Stomach (tissue), 9 donors: ENCODE results near the gene CRTC3. TPM values are rescaled to one million over a fixed set of nuclear protein-coding genes. Genes with fewer than 3 reads are reported as not detected.

ENCODE experiments used
- DNase-seq, 2 donors: peaks; one replicate each; pipeline versions ENCODE4 v3.0.0 to v3.0.0-alpha.2; 2013 to 2019
- H3K27ac ChIP-seq, 5 donors: fragments of 200-600 bp in 4 of 5; sonication (generic) in 4 of 5; one replicate each; pipeline ENCODE4 v1.5.1; 2013 to 2019; ENCODE audit warnings: mild to moderate bottlenecking in 1 of 5, moderate library complexity in 1 of 5
- H3K27me3 ChIP-seq, 3 donors: fragments of 200-600 bp; sonication (generic); one replicate each; pipeline ENCODE4 v1.5.1; 2017 to 2019; ENCODE audit warnings: mixed run types in 1 of 3
- H3K36me3 ChIP-seq, 4 donors: fragments of 200-600 bp; sonication (generic); 1 replicate in 3 of 4; 2 replicates in 1 of 4; pipeline ENCODE4 v1.5.1; 2016 to 2019
- H3K4me1 ChIP-seq, 4 donors: fragments of 200-600 bp; sonication (generic); one replicate each; pipeline ENCODE4 v1.5.1; 2016 to 2019
- H3K4me3 ChIP-seq, 4 donors: fragments of 200-600 bp; sonication (generic) in 3 of 4; one replicate each; pipeline ENCODE4 v1.5.1; 2016 to 2019; ENCODE audit warnings: mild to moderate bottlenecking in 1 of 4
- H3K9me3 ChIP-seq, 4 donors: fragments of 200-600 bp; sonication (generic); one replicate each; pipeline ENCODE4 v1.5.1; 2016 to 2019
- CTCF ChIP-seq, 7 experiments: fragments of 450-650 bp in 4 of 7; fragments of 200-600 bp in 3 of 7; sonication (generic) in 3 of 7; IDR thresholded peaks; one replicate each; pipeline ENCODE4 v1.5.1; 2016 to 2019; ENCODE audit warnings: antibody characterized with exemption in 7 of 7, control low read depth in 2 of 7, mild to moderate bottlenecking in 1 of 7
- EP300 ChIP-seq: sonication (generic); formaldehyde crosslinking; IDR thresholded peaks from one replicate; pipeline ENCODE4 v1.6.1; 2017; ENCODE audit warnings: antibody characterized with exemption
- POLR2A ChIP-seq, 4 donors: fragments of 450-650 bp; IDR thresholded peaks; one replicate each; pipeline ENCODE4 v1.6.1; 2016; ENCODE audit warnings: antibody characterized with exemption in 4 of 4, control low read depth in 2 of 4, mild to moderate bottlenecking in 1 of 4, moderate library complexity in 1 of 4
- POLR2AphosphoS5 ChIP-seq, 3 donors: sonication (generic); formaldehyde crosslinking; IDR thresholded peaks; one replicate each; pipeline ENCODE4 v1.6.1; 2016; ENCODE audit warnings: antibody characterized with exemption in 3 of 3
- WGBS, 5 donors: extraction: QIAGEN DNeasy Blood & Tissue Kit in 3 of 5; methylation state at CpG; one replicate each; pipeline versions ENCODE4 v1.1.5 to v1.1.7; 2013 to 2018; 5-methylcytosine and 5-hydroxymethylcytosine counted together
- intact Hi-C: fragments of 100-400 bp; cut with DNase I; formaldehyde crosslinking; loops from one replicate; pipeline ENCODE4 v1.15.1; 2023; ENCODE audit warnings: low total_unique reads
- polyA plus RNA-seq, 3 donors: library from polyadenylated mRNA; stranded (reverse); fragments of 200-250 nt; gene quantifications; one replicate each; pipeline ENCODE4 v1.2.3, GENCODE V29; 2013
- total RNA-seq, 5 donors: library from RNA; depleted of rRNA; stranded (reverse); fragments of >200 nt; gene quantifications; one replicate each; pipeline versions ENCODE4 v1.1.0 to v1.2.3, GENCODE V29; 2014 to 2016
- donor health status: healthy with polysubstance abuse.
- donor health status: Bipolar disorder and iron deficiency.
- donor health status: healthy.

The CRTC3 gene
- total and polyA plus RNA-seq, 8 donors = 8.2 to 47.7 (median 14.5) TPM

- H3K9me3 ChIP-seq = no peaks in the 10 kb centered on the region
- 46 to 71% (median 61%) methylated on average over 4 of the region's 4 CpGs for WGBS, 5 donors
- TF ChIP-seq EP300 = no peak
- TF ChIP-seq POLR2AphosphoS5 (IDR thresholded peaks at IDR 0.05) = no peak
- TF ChIP-seq POLR2A (IDR thresholded peaks at IDR 0.05) = no peak
- no peak for TF ChIP-seq CTCF (IDR thresholded peaks at IDR 0.05)
- peak overlapping the region in 3 of 5 donors; percentile 72 to 86 (median 83) for H3K27ac ChIP-seq
- H3K36me3 ChIP-seq = peaks cover 0 to 24% (median 11%) of the 10 kb centered on the region in 4 donors
- H3K27me3 ChIP-seq = no peaks in the 10 kb centered on the region
- peaks cover 41 to 53% (median 49%) of the 10 kb centered on the region in 4 donors for H3K4me1 ChIP-seq
- DNase-seq = no peak
- H3K4me3 ChIP-seq = no peak overlapping the region
- intact Hi-C loops = no loop called here
Observed at GRCh38 chr15:90599116-90599515, 69.4 kb downstream of the CRTC3 start.

GRCh38 chr15:90599644-90600043, 69.9 kb downstream of the CRTC3 start:
- H3K4me3 ChIP-seq = no peak overlapping the region
- 70 to 84% (median 77%) methylated on average over 6 of the region's 6 CpGs for WGBS, 5 donors
- H3K4me1 ChIP-seq = peaks cover 37 to 49% (median 44%) of the 10 kb centered on the region in 4 donors
- H3K9me3 ChIP-seq = no peaks in the 10 kb centered on the region
- intact Hi-C loops = no loop called here
- no peaks in the 10 kb centered on the region for H3K27me3 ChIP-seq
- H3K27ac ChIP-seq = no peak overlapping the region
- H3K36me3 ChIP-seq = peaks cover 0 to 25% (median 11%) of the 10 kb centered on the region in 4 donors
- TF ChIP-seq CTCF (IDR thresholded peaks at IDR 0.05) = no peak
- no peak for TF ChIP-seq POLR2AphosphoS5 (IDR thresholded peaks at IDR 0.05)
- no peak for TF ChIP-seq POLR2A (IDR thresholded peaks at IDR 0.05)
- TF ChIP-seq EP300 = no peak
- DNase-seq = no peak

DNA sequence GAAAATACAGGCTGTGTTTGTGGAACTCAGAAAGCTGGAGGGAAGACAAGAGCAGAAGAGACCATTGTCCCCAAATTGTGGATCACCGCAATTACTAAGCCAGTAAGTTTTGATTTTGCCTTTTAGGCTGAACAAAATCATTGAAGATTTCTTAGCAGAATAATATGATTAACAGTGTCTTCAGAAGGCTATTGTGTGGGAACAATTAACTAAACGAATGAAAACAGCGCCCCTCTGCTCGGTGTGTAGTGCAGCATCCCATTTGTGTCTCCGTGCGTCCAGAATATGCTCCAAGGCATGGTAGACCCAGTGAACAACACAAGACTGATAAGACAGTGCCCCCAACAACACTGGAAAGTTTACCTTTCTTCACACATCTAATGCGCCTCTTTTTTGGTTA, 71.2 kb downstream of the CRTC3 start:
- no peaks in the 10 kb centered on the region for H3K27me3 ChIP-seq
- H3K4me3 ChIP-seq = no peak overlapping the region
- 93 to 97% (median 95%) methylated on average over 7 of the region's 7 CpGs for WGBS, 5 donors
- peaks cover 0 to 33% (median 19%) of the 10 kb centered on the region in 4 donors for H3K36me3 ChIP-seq
- DNase-seq = no peak
- TF ChIP-seq CTCF (IDR thresholded peaks at IDR 0.05) = no peak
- no peak for TF ChIP-seq EP300
- TF ChIP-seq POLR2A (IDR thresholded peaks at IDR 0.05) = no peak
- TF ChIP-seq POLR2AphosphoS5 (IDR thresholded peaks at IDR 0.05) = no peak
- H3K27ac ChIP-seq = no peak overlapping the region
- peaks cover 28 to 36% (median 33%) of the 10 kb centered on the region in 4 donors for H3K4me1 ChIP-seq
- no peaks in the 10 kb centered on the region for H3K9me3 ChIP-seq
- intact Hi-C loops = no loop called here

DNA sequence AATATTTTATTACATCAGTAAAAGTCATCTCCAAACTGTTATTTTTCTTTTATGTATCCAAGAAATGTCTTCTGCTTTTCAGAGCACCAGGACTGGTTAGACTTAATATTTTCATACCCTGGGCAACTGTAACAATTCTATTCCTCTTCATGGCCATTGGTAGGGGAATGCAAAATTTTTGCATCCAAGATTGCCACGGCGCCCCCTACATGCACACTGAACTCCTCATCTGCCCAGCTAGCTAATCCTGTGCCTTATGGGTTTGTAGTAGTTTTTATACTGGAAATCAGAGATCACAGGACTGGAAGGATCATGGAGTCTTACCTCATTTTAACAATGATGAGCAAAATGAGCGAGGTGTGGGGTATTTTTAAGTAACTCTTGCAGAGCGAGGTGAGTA, 74.2 kb downstream of the CRTC3 start:
- peak in 1 of 2 donors; percentile 41 for DNase-seq
- peaks cover 7 to 21% (median 11%) of the 10 kb centered on the region in 4 donors for H3K4me1 ChIP-seq
- no peaks in the 10 kb centered on the region for H3K27me3 ChIP-seq
- peak in 3 of 7 experiments; percentile 17 to 30 (median 26) for TF ChIP-seq CTCF (IDR thresholded peaks at IDR 0.05)
- peak in 1 of 3 donors; percentile 9 for TF ChIP-seq POLR2AphosphoS5 (IDR thresholded peaks at IDR 0.05)
- no peak for TF ChIP-seq POLR2A (IDR thresholded peaks at IDR 0.05)
- peaks cover 0 to 62% (median 42%) of the 10 kb centered on the region in 4 donors for H3K36me3 ChIP-seq
- H3K4me3 ChIP-seq = no peak overlapping the region
- H3K27ac ChIP-seq = no peak overlapping the region
- intact Hi-C loops = no loop called here
- no peaks in the 10 kb centered on the region for H3K9me3 ChIP-seq
- WGBS, 5 donors = 85 to 96% (median 89%) methylated on average over 4 of the region's 4 CpGs
